Osteoblast (primary cell): Measurements from ENCODE around the gene TEX53. TPM values are rescaled to one million over a fixed set of nuclear protein-coding genes. Genes with fewer than 3 reads are reported as not detected.

Experiments used
- DNase-seq: peaks from one replicate; pipeline ENCODE4 v3.0.0; 2011; ENCODE audit warnings: low spot score, mixed read lengths; ENCODE audit not compliant: insufficient read length; ENCODE audit errors: missing footprints
- H2AFZ ChIP-seq: 2 replicates; pipeline ENCODE4 v1.6.0; 2011; ENCODE audit warnings: mild to moderate bottlenecking, low read length
- H3K27ac ChIP-seq: 2 replicates; pipeline ENCODE4 v1.5.1; 2011; ENCODE audit warnings: mild to moderate bottlenecking, low read depth, low read length, moderate library complexity
- H3K27me3 ChIP-seq: 2 replicates; pipeline ENCODE4 v1.6.0; 2012; ENCODE audit warnings: mild to moderate bottlenecking, control low read depth, inconsistent platforms, low read length, moderate library complexity; ENCODE audit not compliant: insufficient read depth
- H3K36me3 ChIP-seq: 2 replicates; pipeline ENCODE4 v1.5.1; 2011; ENCODE audit warnings: mild to moderate bottlenecking, low read length, control low read depth, moderate library complexity; ENCODE audit not compliant: insufficient read depth
- H3K4me1 ChIP-seq: 2 replicates; pipeline ENCODE4 v1.5.1; 2011; ENCODE audit warnings: mild to moderate bottlenecking, low read length, control low read depth, moderate library complexity; ENCODE audit not compliant: insufficient read depth
- H3K4me2 ChIP-seq: 2 replicates; pipeline ENCODE4 v1.6.0; 2011; ENCODE audit warnings: mild to moderate bottlenecking, low read length; ENCODE audit not compliant: insufficient read depth
- H3K4me3 ChIP-seq: fragments of 200-600 bp; sonication (generic); 3 replicates; pipeline ENCODE4 v1.5.1; 2012; ENCODE audit warnings: mild to moderate bottlenecking, low read length, inconsistent platforms; ENCODE audit not compliant: insufficient read depth
- H3K79me2 ChIP-seq: 2 replicates; pipeline ENCODE4 v1.6.0; 2012; ENCODE audit warnings: mild to moderate bottlenecking, low read length, control low read depth, inconsistent platforms; ENCODE audit not compliant: insufficient read depth
- H3K9me3 ChIP-seq: 2 replicates; pipeline ENCODE4 v1.5.1; 2011; ENCODE audit warnings: low read depth, low read length, control low read depth
- H4K20me1 ChIP-seq: 2 replicates; pipeline ENCODE4 v1.6.0; 2012; ENCODE audit warnings: mild to moderate bottlenecking, low read length, control low read depth; ENCODE audit not compliant: insufficient read depth
- total RNA-seq: library from RNA; depleted of rRNA; stranded (reverse); fragments of >200 nt; gene quantifications from 2 replicates; pipeline ENCODE4 v1.2.3, GENCODE V29; 2012
- TF ChIP-seq, protein P1 (sequence below): IDR thresholded peaks from 2 replicates; pipeline ENCODE4 v1.5.1; 2011; ENCODE audit warnings: mild to moderate bottlenecking, low read depth, low read length, moderate library complexity; ENCODE audit errors: extremely low read depth

The TEX53 gene
- total RNA-seq, 1 donor = not detected

DNA sequence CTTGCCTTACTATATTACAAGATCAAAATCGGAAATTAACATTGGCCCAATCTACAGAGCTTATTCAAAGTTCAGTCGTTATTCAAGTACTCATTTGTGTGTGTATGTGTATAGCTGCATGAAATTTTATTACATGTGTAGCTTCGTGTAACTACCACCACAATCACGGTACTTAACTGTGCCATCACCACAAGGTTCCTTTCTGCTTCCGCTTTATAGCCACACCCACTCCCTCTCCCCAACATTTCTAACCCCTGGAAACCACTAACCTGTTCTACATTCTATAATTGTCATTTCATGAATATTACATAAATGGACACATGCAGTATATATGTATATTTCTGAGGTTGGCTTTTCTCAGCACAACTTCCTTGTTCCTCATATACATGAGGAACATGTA, 28.3 kb upstream of the TEX53 start:
- Histone ChIP-seq H3K79me2 (no peaks in the 10 kb centered on the region), H3K4me1 (peaks cover 8% of the 10 kb centered on the region), H3K4me3 (no peak overlapping the region), H3K9me3 (no peaks in the 10 kb centered on the region), H4K20me1 (no peaks in the 10 kb centered on the region), H3K4me2 (no peak overlapping the region), H3K27me3 (no peaks in the 10 kb centered on the region), H3K36me3 (no peaks in the 10 kb centered on the region), H2AFZ (no peak overlapping the region), H3K27ac (no peak overlapping the region)
- TF ChIP-seq, protein P1, sequence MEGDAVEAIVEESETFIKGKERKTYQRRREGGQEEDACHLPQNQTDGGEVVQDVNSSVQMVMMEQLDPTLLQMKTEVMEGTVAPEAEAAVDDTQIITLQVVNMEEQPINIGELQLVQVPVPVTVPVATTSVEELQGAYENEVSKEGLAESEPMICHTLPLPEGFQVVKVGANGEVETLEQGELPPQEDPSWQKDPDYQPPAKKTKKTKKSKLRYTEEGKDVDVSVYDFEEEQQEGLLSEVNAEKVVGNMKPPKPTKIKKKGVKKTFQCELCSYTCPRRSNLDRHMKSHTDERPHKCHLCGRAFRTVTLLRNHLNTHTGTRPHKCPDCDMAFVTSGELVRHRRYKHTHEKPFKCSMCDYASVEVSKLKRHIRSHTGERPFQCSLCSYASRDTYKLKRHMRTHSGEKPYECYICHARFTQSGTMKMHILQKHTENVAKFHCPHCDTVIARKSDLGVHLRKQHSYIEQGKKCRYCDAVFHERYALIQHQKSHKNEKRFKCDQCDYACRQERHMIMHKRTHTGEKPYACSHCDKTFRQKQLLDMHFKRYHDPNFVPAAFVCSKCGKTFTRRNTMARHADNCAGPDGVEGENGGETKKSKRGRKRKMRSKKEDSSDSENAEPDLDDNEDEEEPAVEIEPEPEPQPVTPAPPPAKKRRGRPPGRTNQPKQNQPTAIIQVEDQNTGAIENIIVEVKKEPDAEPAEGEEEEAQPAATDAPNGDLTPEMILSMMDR = no peak
- DNase-seq = no peak

DNA sequence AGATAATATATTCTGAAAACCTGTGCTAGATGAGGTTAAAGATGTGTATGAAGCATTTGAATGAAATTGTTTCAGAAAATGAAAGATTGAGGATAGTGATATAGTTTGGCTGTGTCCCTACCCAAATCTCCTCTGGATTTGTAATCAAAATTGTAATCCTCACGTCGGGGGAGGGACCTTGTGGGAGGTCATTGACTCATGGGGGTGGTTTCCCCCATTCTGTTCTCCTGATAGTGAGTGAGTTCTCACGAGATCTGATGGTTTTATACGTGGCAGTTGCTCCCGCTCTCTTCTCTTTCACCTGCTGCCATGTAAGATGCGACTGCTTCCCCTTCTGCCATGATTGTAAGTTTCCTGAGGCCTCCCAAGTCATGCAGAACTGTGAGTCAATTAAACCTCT, 26.4 kb upstream of the TEX53 start:
- no peaks in the 10 kb centered on the region for H3K9me3 ChIP-seq

DNA sequence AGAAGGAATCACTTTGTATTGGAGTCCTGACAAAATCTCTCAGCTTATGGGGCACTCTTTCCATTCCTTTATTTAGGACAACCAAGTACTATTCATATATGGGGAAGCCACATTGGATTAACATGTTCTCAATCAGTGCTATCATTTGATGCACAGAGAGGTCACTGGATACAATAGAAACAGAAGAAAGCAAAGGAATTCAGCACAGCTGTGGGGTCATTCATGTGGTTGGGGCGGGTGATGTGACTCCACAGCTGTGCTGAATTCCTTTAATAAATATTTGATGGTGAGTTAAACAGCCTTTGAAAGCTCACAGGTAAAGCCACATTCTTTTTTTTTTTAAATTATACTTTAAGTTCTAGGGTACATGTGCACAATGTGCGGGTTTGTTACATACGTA, 25.2 kb upstream of the TEX53 start:
- no peaks in the 10 kb centered on the region for H3K36me3 ChIP-seq
- no peak overlapping the region for H3K27ac ChIP-seq
- TF ChIP-seq, protein P1 = no peak
- H3K4me1 ChIP-seq = peaks cover 13% of the 10 kb centered on the region
- H4K20me1 ChIP-seq = no peaks in the 10 kb centered on the region
- no peaks in the 10 kb centered on the region for H3K27me3 ChIP-seq
- H2AFZ ChIP-seq = no peak overlapping the region
- no peak for DNase-seq
- H3K4me2 ChIP-seq = no peak overlapping the region
- no peak overlapping the region for H3K4me3 ChIP-seq
- no peaks in the 10 kb centered on the region for H3K79me2 ChIP-seq
- no peaks in the 10 kb centered on the region for H3K9me3 ChIP-seq

More for the DNA sequence above, 26.4 kb upstream of the TEX53 start:
- Histone ChIP-seq H3K27ac (no peak overlapping the region), H3K36me3 (no peaks in the 10 kb centered on the region), H3K27me3 (no peaks in the 10 kb centered on the region), H3K79me2 (no peaks in the 10 kb centered on the region), H2AFZ (no peak overlapping the region), H3K4me2 (no peak overlapping the region), H3K4me1 (peaks cover 2% of the 10 kb centered on the region), H3K4me3 (no peak overlapping the region), H4K20me1 (no peaks in the 10 kb centered on the region)
- TF ChIP-seq, protein P1 = no peak
- no peak for DNase-seq

DNA sequence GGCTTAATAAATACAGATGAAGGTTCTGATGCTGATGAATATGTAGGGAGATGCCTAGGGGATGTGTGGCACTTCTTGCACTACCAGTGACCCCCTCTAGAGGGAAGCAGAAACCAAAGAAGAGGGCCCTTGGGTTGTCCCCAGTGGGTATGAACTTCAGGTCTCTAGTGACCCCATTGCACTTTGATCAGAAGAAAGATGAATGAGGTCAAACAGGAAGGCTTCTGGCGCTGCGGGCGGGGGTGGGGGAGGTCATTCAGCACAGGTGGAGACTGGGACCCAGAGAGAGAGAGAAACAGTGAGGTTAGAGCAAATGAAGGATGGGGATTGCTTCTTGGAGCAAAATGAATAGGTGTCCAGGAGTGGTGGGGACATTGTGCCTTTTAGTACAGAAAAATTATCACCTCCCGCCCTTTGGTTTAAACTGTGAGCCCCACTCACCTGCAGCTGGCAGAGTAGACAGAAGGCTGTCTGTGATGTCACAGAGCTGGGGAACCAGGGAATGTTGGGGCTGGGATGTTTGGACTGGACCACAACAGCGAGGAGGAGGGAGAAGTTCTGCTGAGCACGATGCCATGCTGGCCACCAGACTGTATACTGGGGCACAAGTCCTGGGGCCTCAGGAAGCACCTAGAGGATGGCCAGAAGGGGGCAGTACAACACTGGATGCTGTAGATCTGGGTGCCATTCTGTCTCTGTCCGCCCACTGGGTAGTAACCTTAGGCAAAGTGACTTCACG, 24.2 kb upstream of the TEX53 start, which contains the start of gene TEX48:
TSS of gene TEX48 (minus strand) at position 599 of the 739 bp plus-strand sequence. CDS start 10,469 bp downstream, outside the sequence.
- H3K36me3 ChIP-seq = no peaks in the 10 kb centered on the region
- H3K27me3 ChIP-seq = no peaks in the 10 kb centered on the region
- no peak for DNase-seq
- peak within 1 kb of the TSS; percentile 24 for H3K4me2 ChIP-seq
- H2AFZ ChIP-seq = no peak within 1 kb of the TSS
- no peaks in the 10 kb centered on the region for H3K9me3 ChIP-seq
- no peak within 1 kb of the TSS for H3K27ac ChIP-seq
- no peaks in the 10 kb centered on the region for H4K20me1 ChIP-seq
- H3K79me2 ChIP-seq = no peaks in the 10 kb centered on the region
- peaks cover 23% of the 10 kb centered on the region for H3K4me1 ChIP-seq
- TF ChIP-seq, protein P1 = peak; percentile 72
- H3K4me3 ChIP-seq = no peak within 1 kb of the TSS
